Central memory CD4-positive, alpha-beta T cell (primary cell): Measurements from ENCODE around the gene CCSER1.
"Not testable (repeated sequence)": the region's sequence is repeated elsewhere in the genome, so short reads cannot be mapped to it uniquely, and the experiment has no call there.

Experiments used
- DNase-seq: peaks from one replicate; pipeline ENCODE4 v3.0.0; 2022

Gene CCSER1

DNA sequence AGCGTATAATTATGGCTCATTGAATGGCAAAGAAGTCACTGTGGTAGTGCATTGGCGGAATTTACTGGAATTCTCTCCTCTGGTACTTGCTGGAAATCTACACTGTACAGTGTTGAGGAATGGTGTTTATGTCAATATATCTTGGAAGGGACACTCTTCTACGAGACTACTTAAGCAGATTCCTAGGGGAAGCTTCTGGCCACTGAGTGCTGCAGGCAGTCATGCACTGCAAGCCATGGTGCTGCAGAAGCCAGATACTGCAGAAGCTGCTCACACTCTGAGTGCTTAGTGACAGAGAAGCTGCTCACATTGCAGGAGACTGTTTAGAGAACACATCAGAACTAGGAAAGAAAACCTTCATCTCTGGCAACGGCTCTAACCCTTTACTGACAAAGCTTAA is 725.0 kb downstream of the CCSER1 start:
- DNase-seq, result no peak

DNA sequence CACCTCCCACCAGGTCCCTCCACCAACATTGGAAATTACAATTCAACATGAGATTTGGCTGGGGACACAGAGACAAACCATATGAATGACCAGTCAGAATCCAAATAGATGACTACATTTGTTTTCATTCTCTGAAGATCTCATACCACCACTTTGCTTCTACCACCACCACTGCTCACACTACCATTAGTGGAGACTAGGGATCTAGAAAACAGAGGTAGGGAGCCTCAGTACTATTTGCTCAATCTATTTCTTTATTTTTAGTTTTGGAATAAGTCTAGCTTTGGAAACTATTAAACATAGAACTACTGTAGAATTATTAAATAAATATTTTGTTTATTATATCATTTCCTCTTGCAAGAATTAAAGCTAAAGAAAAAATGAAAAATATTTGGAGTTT is 727.9 kb downstream of the CCSER1 start:
- DNase-seq, result no peak

DNA sequence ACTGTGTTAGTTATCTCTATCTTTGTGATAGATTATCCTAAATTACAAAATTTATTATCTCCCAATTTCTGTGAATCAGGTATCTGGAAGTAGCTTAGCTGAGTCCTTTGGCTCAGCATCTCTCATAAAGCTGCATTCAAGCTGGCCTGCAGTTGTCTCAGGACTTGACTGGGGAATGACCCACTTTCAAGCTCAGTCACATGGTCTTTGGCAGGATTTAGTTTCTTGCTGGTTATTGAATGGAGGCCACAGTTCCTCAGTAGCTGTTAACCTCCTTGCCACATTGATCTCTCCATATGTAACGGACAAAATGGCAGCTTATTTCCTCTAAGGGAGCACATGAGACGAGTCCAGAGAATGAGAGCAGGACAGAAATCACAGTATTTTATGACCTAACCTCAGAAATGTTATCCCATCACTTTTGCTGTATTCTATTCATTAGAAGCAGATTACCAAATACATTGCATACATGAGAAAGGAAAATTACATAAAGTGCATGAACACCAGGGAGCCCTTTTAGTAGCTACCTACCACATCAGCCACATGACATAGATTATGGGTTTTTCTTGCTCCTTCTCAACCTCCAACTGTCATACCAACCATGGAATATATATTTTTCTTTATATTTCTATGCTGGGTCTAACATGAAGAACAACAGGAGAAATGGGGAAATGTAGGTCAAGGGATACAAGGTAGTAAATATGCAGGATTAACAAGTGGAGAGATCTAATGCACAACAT is 730.1 kb downstream of the CCSER1 start:
- no peak for DNase-seq

DNA sequence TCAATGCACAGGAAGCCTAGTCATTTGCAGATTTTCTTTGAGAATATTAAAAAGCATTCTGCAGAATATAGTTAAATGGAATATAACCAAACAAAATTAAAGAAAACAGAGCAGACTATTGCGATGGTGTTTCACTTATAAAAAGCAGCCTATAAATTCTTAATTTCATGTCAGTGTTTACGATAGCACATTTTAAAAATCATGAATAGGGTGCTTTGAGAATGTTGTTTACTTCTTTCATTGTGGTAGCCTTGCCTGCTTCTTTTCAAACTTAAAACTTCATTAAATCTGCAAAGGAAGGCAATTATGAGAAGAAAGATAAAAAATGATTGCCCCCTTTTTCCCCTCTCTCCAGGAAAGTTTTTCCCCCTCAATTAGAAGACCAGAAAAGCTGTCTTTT is 748.6 kb downstream of the CCSER1 start:
- no peak for DNase-seq

DNA sequence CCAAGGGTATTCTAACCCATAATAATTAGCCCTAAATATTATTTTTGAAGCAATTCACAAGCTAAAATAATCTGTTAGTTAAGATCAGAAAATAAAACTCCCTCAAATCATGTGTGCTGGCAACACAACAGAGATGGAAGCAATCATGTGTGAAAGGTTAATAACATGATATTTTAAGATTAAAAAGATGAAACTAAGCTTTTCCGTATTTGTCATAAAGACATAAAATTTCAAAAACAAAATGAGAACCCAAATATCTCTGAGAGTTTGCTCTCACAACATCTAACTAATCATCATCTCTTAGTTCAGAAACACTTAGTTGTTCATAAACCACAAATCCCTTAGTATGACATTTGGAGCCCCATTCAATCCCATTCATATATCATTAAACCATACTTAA is 749.1 kb downstream of the CCSER1 start:
- DNase-seq, result no peak

DNA sequence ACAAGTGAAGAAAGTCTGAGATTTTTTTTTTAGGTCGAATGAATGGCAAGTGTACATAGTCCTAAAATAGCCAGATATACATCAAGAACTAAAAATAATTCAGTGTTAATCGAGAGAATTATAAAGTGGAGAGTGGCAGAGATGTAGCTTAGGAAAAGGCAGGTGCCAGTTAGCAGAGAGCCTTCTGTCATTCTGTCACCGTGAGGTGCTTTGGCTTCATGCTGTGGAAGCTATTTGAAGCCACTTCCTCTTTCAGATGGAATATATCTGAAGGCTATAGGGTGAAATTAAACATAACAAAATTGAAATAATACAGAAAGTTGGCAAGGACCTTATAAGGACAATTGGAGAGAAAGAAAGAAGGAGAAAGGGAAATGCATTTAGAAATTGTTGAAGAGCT is 756.3 kb downstream of the CCSER1 start:
- DNase-seq, result no peak

DNA sequence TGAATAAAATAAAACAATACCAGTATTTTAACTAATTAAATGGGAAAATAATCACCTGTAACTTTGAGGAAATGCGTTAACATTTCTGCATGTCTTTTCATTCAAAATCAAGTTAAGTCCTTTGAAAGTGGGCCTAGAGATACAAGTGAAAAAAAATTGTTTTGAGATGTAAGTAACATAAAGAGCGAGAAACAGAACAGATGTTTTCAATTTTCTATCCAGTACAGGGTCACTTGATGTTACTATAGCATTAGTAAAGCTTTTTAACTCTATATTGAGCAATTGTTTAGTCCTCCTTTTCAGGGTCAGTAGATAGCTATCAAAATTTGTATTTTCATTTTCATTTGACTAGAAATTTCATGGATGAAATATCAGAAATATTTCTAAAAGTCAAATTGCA is 761.4 kb downstream of the CCSER1 start:
- no peak for DNase-seq

DNA sequence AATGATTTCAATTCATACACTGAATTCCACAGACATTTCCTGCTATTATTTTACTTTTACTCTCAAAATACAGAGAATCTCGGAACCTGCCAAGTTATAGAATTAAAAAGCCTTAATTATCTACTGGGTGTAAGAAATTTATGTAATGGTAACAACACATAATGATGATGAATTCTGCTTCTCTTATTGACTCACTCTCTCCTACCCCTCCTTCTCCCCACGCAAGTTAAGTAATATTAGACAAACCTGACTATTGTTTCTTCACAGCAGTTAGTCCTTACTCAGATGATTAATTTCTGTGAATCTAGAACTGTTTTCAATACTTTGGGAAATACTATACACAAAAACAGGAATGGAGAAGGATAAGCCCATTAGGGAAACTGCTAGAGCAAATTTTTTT is 762.0 kb downstream of the CCSER1 start:
- DNase-seq, result no peak

DNA sequence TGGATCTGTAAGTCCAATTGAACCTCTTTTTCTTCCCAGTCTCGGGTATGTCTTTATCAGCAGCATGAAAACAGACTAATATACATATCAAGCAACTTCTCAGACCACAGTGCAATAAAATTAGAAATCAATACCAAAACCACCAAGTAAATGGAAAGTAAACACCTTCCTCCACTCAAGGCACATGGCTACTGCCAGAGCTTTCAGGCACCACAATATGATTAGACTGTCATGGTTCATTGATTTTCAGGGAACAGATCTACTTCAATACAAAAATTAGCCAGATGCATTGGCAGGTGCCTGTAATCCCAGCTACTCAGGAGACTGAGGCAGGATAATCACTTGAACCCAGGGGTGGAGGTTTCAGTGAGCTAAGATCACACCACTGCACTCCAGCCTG is 776.2 kb downstream of the CCSER1 start:
- DNase-seq, result not testable (repeated sequence)

DNA sequence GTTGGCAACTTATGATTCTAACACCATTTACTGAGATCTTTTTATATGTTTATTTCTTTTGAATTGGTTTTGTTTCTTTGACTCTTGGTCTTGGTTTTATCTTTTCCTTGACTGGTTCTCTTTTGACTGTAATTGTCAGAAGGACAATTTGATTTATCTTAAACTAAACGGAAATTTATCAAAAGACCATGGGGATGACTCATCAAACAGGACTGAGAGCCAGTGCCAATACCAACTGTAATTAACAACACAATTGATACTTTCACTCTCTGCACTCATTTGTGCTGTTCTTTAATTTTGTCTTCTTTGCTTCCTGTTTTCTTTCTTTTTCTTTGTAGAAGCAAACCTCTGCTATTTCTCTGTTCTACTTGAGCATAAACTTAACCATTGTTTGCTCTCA is 776.8 kb downstream of the CCSER1 start:
- no peak for DNase-seq

DNA sequence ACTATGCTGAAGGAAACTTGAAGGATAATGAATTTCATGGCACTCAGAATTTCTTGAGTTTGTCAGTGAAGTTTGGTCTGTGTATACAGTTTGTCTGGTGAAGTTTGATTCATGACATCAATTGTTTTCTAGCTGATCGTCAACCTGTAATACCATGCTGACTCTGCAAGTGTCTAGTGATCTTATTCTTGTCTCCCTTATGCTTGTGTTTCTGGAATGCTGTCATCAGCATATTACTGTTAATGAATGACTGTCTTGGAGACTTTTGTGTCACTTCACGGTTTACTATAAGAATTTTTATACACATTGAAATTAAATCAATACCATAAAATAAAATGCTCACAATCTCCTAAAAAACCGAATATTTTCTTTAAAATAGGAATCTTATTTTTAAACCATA is 779.0 kb downstream of the CCSER1 start:
- DNase-seq, result no peak

DNA sequence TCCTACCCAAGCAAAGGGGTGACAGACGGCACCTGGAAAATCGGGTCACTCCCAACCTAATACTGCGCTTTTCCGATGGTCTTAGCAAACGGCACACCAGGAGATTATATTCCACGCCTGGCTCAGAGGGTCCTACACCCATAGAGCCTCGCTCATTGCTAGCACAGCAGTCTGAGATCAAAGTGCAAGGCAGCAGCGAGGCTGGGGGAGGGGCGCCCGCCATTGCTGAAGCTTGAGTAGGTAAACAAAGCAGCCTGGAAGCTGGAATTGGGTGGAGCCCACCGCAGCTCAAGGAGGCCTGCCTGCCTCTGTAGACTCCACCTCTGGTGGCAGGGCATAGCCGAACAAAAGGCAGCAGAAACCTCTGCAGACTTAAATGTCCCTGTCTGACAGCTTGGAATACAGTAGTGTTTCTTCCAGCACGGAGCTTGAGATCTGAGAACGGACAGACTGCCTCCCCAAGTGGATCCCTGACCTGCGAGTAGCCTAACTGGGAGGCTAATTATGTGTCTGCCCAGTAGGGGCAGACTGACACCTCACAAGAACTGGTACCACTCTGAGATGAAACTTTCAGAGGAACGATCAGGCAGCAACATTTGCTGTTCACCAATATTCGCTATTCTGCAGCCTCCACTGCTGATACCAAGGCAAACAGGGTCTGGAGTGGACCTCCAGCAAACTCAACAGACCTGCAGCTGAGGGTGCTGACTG is 784.7 kb downstream of the CCSER1 start:
- not testable (repeated sequence) for DNase-seq

DNA sequence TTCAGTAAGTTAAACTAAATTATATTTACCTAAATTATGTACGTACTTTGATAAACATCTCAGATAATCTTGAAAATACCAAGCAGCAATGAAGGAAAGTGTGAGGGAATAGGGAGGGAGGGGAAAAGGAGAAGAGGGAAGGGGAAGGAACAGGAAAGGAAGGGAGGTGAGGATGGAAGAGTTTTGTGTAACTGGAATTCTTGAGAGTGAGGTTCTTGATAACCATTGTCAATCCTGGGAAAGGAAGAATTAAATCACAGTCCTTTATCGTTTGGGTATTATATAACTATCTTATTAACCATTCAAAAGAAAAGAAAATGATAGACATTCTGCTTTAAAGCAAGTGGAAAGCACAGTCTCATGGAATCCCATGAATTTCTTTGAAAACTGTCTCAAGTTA is 795.0 kb downstream of the CCSER1 start:
- no peak for DNase-seq

DNA sequence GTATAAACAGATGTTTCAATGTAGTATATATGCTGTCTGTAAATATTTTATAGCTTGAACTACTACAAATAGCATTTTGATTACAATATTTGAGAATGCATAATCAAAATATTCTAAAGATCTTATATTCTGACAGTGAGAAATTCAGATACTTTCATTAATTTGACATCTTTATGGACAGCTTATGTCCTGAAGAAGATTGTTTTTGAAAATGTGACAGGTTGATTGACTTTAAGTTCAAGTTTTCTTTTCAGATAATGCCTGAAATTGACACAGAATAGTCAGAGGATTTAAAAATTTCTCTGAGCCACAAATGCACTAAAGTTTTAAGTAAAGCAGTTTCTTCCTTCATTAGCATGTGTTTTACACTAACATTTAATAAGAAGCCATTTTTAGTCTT is 799.8 kb downstream of the CCSER1 start:
- no peak for DNase-seq

DNA sequence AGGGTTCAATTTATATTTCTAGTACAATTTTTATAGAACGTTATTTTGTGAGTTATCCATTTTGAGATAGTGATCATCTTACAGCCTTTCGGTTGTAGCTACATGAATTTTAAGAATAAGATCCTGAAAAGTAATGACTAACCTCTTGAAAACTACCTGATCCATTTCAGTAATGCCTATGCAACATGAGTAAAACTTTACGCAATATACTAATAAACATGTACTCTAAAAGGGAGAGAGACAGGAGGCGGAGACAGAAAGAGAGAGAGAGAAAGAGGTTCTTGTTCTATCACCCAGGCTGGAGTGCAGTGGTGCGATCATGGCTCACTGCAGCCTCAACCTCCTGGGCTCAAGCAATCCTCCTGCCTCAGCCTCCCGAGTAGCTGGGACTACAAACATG is 816.1 kb downstream of the CCSER1 start:
- no peak for DNase-seq

DNA sequence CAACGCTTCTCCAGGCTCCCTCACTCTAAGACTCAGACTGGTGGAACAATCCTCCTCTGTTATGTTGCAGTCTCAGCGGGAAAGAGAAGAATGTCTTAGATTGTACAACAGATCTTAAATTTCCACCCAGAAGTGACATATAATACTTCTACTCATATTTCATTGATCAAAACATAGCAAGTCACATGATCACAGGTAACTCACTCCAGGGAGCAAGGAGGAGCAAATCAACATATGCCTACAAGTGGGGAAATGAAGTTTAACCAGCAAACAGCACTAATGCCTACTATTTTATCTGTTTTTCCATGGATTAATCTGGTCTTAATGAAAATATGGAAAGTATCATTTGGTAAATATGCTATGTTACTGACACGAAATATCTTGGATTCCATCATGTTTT is 819.8 kb downstream of the CCSER1 start:
- no peak for DNase-seq

DNA sequence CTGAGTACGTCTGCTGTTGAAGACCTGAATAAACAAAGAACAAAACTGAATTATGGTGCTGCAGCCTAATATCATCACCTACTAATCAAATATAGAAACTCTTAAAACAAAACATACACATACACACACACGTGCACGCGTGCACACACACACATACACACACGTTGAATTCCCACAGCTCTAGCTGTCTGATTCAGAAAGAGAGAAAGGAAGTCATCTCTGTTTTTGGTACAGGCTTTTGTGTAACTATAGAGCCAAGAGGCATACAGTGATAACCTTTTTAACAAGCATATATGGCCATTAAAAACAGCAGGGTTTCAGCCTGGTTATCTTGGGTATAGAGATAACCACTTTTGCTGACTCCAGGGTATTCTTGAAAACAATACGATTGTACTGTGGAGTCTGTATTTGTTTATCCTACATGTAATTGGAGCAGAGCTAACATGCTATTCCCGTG is 823.2 kb downstream of the CCSER1 start:
- DNase-seq, result no peak

DNA sequence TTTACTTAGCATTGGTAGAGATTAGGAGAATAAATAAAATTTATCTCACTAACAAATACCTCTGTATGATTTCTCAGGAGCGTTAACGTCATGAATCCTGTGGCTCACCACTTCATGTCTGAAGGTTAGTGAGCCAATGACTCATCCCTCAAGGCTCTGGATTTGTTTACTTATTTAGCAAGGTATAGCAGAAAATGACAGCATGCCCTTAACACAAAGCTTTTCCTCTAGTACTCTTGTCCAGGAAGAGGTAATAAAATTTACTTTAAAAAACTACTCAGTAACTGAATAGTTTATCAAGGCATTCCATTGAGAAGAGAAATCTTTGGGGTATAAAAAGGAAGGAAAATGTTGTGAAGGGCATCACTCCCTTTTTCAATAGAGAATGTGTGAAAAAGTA is 823.8 kb downstream of the CCSER1 start:
- no peak for DNase-seq

DNA sequence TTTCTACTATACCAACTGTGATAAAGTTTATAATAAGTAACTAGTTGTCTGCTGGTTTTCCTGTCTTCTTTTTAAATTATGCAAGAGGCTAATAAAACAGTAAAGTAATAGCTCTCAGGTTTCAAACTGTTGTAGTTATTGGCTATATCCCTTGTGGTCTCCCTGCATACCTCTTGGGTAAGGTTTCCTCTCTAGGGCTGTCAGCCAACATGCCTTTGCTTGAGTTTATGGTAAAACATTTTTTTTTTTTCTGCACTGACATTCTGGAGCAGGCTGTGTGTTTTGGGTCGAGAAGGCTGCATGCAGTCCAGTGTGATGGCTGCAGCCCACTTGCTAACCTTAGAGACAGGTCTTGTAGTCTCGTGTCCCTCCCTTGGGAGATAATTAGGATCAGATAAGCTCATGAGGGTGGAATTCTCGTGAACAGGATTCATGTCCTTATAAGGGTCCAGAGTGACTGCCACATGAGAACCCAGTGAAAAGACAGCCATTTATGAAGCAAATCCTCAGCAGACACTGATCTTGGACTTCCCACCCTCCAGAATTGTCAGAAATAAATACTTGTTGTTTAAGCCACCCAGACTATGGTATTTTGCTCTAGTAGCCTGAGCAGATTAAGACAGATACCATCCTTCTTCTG is 831.2 kb downstream of the CCSER1 start:
- no peak for DNase-seq

DNA sequence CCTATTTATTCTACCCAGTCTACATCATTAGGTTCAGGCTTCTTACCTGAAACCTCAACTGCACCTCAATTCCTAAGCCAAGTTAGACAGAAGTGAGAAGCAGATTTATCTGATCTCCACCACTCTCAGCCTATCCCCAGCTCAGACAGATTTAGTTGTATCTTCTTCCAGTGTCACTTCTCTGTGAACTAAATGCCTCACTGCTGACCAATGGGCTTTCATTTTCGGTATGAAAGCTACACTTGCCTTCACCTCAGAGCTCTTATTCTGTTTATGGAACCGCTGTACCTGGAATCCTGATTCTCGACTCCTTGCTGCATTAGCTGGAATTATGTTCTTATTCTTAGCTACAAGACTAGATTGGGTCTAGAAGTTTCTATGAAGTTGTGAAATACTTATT is 833.2 kb downstream of the CCSER1 start:
- DNase-seq, result no peak

DNA sequence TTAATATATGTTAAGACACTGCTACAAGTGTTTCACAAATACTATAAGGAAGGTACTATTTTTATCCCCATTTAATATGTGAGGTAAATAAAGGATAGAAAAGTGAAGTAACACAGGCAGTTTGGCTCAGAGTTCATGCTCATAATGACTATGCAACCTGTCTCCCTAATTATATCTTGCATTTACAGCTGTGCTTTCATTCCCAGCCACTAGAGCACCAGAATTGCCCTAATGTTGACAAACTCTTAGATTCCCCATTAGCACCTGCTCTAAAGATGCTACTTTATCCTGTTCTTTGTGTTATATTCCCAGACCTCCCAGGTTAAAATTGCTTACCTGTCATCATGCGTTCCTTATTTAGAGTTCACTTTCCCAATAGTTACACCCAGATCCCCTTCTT is 833.6 kb downstream of the CCSER1 start:
- DNase-seq, result no peak

DNA sequence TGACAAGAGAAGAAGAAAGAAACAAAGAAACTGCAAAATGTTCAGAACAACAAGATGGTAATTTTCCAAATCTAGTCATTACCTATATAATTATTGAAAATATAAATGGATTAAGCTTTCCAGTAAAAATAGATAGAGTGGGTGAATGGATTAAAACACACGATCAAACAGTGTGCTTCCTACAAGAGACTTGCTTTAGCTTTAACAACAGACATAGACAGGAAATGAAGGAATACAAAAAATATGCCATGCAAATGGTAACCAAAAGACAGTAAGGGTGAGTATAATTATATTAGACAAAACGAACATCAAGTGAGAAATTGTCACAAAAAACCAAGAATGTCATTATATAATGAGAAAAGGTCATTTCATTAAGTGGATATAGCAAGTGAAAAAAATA is 842.8 kb downstream of the CCSER1 start:
- DNase-seq, result no peak

DNA sequence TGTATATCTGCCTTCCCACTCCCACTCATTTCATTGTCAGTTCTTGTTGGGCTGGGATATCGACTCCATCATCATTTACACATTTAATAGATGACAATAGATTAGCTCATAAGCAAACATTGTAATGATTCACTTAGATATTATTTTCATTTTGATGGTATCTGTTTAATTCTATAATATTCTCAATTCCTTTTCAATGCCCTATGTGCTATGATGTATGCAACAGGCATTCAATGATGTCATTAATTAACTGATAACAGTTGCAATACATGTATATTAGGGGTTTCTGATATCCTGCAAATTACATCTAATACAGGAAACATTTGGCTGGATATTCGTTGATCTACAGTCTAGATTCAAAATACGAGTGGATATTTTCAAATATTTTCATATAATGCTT is 850.5 kb downstream of the CCSER1 start:
- no peak for DNase-seq

DNA sequence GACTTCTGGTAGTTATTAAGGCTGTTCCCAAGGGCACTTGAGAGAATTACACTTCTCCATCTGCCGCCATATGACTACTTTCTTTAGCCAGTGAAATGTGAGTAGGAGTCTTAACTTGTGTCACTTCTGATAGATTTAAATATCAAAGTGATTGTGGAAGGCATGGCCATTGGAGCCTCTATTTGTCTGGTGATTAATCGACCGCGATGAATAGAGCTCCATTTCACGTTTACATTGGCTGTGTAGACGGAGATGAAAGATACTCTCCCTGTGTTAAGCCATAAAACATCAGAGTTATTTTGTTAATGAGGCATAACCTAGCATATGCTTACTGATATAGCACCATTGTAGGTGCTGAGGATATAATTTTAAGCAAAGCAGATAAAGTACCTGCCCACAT is 852.4 kb downstream of the CCSER1 start:
- DNase-seq, result no peak
